SK-N-MC (cell line): ENCODE results near the gene DCTN1.

Experiments used
- EZH2 ChIP-seq: fragments of 200-600 bp; sonication (generic); IDR thresholded peaks from one replicate; pipeline ENCODE4 v1.6.1; 2017; ENCODE audit warnings: antibody characterized with exemption
- FOXP2 ChIP-seq: optimal IDR thresholded peaks from 2 replicates; pipeline ENCODE3; 2011; ENCODE audit warnings: mild to moderate bottlenecking, moderate library complexity; ENCODE audit not compliant: insufficient read depth; ENCODE audit errors: extremely low read length, control extremely low read depth
- POLR2AphosphoS5 ChIP-seq: IDR thresholded peaks from 2 replicates; pipeline ENCODE4 v1.6.1; 2012; ENCODE audit warnings: mild to moderate bottlenecking, low read depth, low read length, borderline replicate concordance

- TF ChIP-seq EZH2 (no peak), POLR2AphosphoS5 (no peak), FOXP2 (no peak)
These were observed 36.7 kb upstream of the DCTN1 start for GRCh38 chr2:74416778-74417177.
